ENCODE data around the gene UBA52. TPM values are rescaled to one million over a fixed set of nuclear protein-coding genes. Genes with fewer than 3 reads are reported as not detected.
A peak's percentile ranks its signal among the peaks of the same experiment; 100 is the strongest.

The UBA52 gene
- total RNA-seq, 1 donor from 2014 or later = 625 TPM

- H2AFZ ChIP-seq (replicated peaks) = no peak overlapping the region
- Mint-ChIP-seq H3K9me3 (no peaks in the 10 kb centered on the region), H3K27ac (peak overlapping the region; percentile 78), H3K36me3 (peaks cover 3% of the 10 kb centered on the region), H3K4me3 (peak overlapping the region; percentile 94), H3K27me3 (ENCODE audit: insufficient read depth, low read depth) (no peaks in the 10 kb centered on the region), H3K4me1 (peaks cover 8% of the 10 kb centered on the region)
- H3K27ac ChIP-seq = no peak overlapping the region
- peaks cover 9% of the 10 kb centered on the region for H4K20me1 ChIP-seq (ENCODE audit: low read depth)
- H3K36me3 ChIP-seq = no peaks in the 10 kb centered on the region
- peaks cover 29% of the 10 kb centered on the region for H3K79me2 ChIP-seq (ENCODE audit: low read depth)
- no peaks in the 10 kb centered on the region for H3K27me3 ChIP-seq
- no peaks in the 10 kb centered on the region for H3K4me1 ChIP-seq
- DNase-seq (ENCODE audit: low spot score) = no peak
- peak overlapping the region; percentile 67 for H3K4me3 ChIP-seq
- peak overlapping the region; percentile 47 for H3K9ac ChIP-seq
- peaks cover 20% of the 10 kb centered on the region for H3F3A ChIP-seq (ENCODE audit: low read depth)
- peak overlapping the region; percentile 86 for H3K4me2 ChIP-seq
- H3K9me3 ChIP-seq (ENCODE audit: low read depth) = no peaks in the 10 kb centered on the region
- TF ChIP-seq EZH2 (IDR thresholded peaks at IDR 0.05) = no peak
- TF ChIP-seq CTCF (IDR thresholded peaks at IDR 0.05) = no peak
- TF ChIP-seq EZH2phosphoT487 (IDR thresholded peaks at IDR 0.05) = no peak
Observed at GRCh38 chr19:18558202-18558555, 13.5 kb upstream of the UBA52 start.

GRCh38 chr19:18558604-18559003, 13.1 kb upstream of the UBA52 start:
- Mint-ChIP-seq H3K27me3 (ENCODE audit: insufficient read depth, low read depth) (no peaks in the 10 kb centered on the region), H3K9me3 (no peaks in the 10 kb centered on the region), H3K27ac (peak overlapping the region; percentile 78), H3K36me3 (peaks cover 3% of the 10 kb centered on the region), H3K4me1 (peaks cover 8% of the 10 kb centered on the region), H3K4me3 (peak overlapping the region; percentile 94)
- Histone ChIP-seq H3K4me3 (peak overlapping the region; percentile 67), H2AFZ (replicated peaks) (no peak overlapping the region), H3K4me1 (no peaks in the 10 kb centered on the region), H3K27ac (no peak overlapping the region), H3K27me3 (no peaks in the 10 kb centered on the region), H3K79me2 (ENCODE audit: low read depth) (peaks cover 29% of the 10 kb centered on the region), H3K9me3 (ENCODE audit: low read depth) (no peaks in the 10 kb centered on the region), H3F3A (ENCODE audit: low read depth) (peaks cover 20% of the 10 kb centered on the region), H4K20me1 (ENCODE audit: low read depth) (peaks cover 9% of the 10 kb centered on the region), H3K36me3 (no peaks in the 10 kb centered on the region), H3K4me2 (peak overlapping the region; percentile 86), H3K9ac (peak overlapping the region; percentile 47)
- DNase-seq (ENCODE audit: low spot score) = no peak
- TF ChIP-seq CTCF (IDR thresholded peaks at IDR 0.05) (no peak), EZH2 (IDR thresholded peaks at IDR 0.05) (no peak), EZH2phosphoT487 (IDR thresholded peaks at IDR 0.05) (no peak)

- Mint-ChIP-seq H3K27me3 (ENCODE audit: insufficient read depth, low read depth) (no peaks in the 10 kb centered on the region), H3K4me3 (peak overlapping the region; percentile 94), H3K9me3 (no peaks in the 10 kb centered on the region), H3K36me3 (peaks cover 6% of the 10 kb centered on the region), H3K27ac (no peak overlapping the region), H3K4me1 (peaks cover 8% of the 10 kb centered on the region)
- Histone ChIP-seq H3F3A (ENCODE audit: low read depth) (peaks cover 20% of the 10 kb centered on the region), H3K4me3 (no peak overlapping the region), H3K9ac (no peak overlapping the region), H3K79me2 (ENCODE audit: low read depth) (peaks cover 29% of the 10 kb centered on the region), H2AFZ (replicated peaks) (no peak overlapping the region), H3K27me3 (no peaks in the 10 kb centered on the region), H3K27ac (no peak overlapping the region), H4K20me1 (ENCODE audit: low read depth) (peaks cover 9% of the 10 kb centered on the region), H3K4me2 (no peak overlapping the region), H3K9me3 (ENCODE audit: low read depth) (no peaks in the 10 kb centered on the region), H3K4me1 (no peaks in the 10 kb centered on the region), H3K36me3 (no peaks in the 10 kb centered on the region)
- TF ChIP-seq EZH2phosphoT487 (IDR thresholded peaks at IDR 0.05) (no peak), EZH2 (IDR thresholded peaks at IDR 0.05) (no peak), CTCF (IDR thresholded peaks at IDR 0.05) (no peak)
- DNase-seq (ENCODE audit: low spot score) = no peak
Observed at GRCh38 chr19:18559685-18560084, 12.0 kb upstream of the UBA52 start.
